Hematopoietic multipotent progenitor cell treated with erythropoietin and hydrocortisone succinate and interleukin-3 and kit ligand, for 15 days (in vitro differentiated cells): Measurements from ENCODE around the gene GMPR2.
A peak's percentile ranks its signal among the peaks of the same experiment; 100 is the strongest.

Experiments
- DNase-seq: peaks from one replicate; pipeline ENCODE4 v3.0.0-alpha.2; 2015; ENCODE audit warnings: low spot score

The GMPR2 gene

GRCh38 chr14:24232645-24233537, at the start of gene GMPR2:
TSS of gene GMPR2 (plus strand) at chr14:24232929. CDS start at chr14:24233254, 325 bp downstream.
- DNase-seq: no peak

DNA sequence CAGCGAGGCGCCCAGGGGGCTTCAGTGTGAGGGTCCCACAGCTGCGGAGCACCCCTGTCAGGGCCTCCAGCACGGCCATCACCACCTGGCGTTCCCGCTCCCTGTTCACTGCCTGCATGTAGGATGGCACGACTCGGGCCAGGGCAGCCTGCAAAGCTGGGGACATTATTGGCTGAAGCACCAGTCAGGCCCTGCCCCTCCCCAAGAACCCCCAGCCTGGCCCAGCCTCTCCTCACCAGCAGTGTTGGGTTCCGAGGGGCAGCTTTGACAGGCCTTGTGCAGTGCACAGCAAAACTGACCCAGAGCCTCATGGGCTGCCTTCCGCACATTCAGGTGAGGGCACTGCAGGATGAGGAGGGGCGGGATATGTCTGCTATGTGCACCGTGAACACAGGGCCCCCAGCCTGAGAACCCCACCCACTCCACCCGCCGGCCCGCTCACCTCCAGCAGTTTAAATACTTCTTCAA, 49.7 kb upstream of the GMPR2 start:
- no peak for DNase-seq

GRCh38 chr14:24184104-24184970, 48.4 kb upstream of the GMPR2 start:
- DNase-seq: no peak

DNA sequence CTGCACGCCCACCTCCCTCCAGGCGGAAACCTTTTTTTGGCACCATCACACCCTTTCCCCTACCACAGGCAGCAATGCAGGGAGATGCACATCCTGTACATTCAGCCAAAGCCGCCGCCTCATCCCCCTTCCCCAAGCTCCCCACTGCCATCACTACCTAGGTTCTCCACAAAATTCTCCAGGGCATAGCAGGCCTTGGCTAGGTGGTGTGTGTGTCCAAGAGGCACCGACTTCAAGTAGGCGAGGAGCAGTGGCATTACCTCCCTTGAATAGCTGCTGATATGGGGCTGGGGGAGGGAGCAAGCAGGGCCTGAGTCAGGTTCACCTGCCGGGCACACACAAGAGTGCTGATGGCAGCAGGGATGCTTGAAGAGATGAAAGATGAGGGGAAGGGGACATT, 47.7 kb upstream of the GMPR2 start:
- DNase-seq: no peak

DNA sequence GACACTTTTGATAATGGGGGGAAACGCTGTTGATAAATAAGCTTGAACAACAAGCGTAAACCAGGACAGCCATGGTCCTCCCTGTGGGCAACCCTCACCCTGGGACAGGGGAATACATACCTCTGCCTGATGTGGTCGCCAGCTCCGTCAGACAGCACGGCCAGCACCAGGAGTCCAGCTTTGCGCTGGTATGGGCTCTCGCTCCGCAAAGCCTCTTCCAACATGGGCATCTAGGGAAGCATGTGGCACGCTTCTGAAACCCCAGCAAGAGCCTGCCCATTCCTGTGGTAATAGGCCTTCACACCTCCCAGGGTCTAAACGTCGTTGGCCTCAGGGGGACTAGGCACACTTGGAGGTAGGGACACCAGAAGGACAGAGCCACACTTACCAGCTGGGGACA, 47.0 kb upstream of the GMPR2 start:
- no peak for DNase-seq

- DNase-seq: no peak
Observed at GRCh38 chr14:24186831-24187538, 45.7 kb upstream of the GMPR2 start.

GRCh38 chr14:24187539-24187915, 45.2 kb upstream of the GMPR2 start:
- no peak for DNase-seq

- DNase-seq: peak; percentile 84
Observed at GRCh38 chr14:24188251-24189058, 44.3 kb upstream of the GMPR2 start, which contains the start of gene IPO4. TSS of gene IPO4 (minus strand) at chr14:24188816. CDS start at chr14:24188787, 29 bp downstream.

DNA sequence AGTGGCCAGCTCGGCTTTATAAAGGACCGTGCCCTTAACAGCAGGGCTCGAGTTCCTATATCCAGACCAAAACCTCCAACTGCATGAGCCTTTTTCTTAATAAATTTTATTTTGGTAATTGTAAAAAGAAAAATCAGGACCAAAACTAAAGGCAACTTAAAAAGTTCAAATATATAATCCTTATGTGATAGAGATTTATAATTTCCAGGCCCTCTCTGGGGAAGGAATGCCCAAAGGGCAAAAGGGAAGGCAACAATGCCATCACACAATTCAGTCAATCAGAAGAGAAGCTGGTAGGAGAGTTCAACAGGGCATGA, 43.7 kb upstream of the GMPR2 start:
- DNase-seq: no peak

DNA sequence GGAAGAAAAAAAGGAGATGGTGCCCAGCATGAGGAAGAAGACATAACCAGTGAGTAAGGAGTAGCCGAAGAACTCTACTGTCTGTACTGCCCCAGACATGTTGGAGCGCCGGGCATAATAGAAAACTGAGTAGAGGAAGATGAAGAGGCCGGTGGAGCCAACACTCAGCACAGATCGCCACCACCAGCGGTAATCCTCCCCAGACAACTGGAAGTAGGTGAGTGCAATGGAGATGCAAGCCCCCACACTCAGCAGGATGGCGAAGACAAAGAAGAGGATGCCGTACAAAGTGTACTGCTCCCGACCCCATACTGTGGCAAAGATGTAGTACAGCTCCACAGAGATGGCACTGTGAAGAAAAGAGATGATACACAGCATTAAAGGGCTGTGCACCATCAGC, 43.3 kb upstream of the GMPR2 start:
- no peak for DNase-seq

- no peak for DNase-seq
Observed at GRCh38 chr14:24190416-24190815, 42.3 kb upstream of the GMPR2 start.

GRCh38 chr14:24192933-24193332, 39.8 kb upstream of the GMPR2 start:
- no peak for DNase-seq

DNA sequence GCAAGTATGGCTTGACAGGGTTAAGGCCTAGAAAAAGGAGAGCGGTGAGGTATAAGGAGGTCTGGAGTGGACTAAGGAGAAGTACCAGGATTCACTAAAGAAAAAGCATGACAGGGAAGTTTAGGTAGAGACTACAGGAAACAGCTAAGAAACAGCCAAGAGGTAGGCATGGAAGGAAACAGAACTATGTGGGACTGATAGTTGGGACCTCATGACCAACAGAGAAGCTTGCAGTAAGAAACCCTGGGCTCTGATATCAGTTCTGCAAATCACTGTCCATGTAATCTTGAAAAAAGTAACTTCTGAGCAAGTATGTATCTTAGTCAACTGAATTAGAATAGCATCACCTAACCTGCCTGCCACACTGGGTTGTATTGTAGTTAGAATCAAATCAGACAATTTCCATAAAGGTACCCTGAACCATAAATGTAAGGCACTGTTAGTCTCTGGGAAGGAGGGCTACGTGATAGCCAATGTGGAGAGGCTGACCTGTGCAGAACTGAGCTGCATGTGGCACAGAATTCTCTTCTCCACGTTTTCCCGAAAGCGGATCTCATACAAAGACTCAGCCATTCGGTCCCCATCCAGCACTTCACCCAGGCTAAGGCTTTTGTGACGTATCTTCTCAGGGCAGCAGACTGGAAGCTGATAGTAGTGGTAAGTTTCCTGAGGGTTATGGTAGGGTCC, 38.4 kb upstream of the GMPR2 start:
- no peak for DNase-seq

DNA sequence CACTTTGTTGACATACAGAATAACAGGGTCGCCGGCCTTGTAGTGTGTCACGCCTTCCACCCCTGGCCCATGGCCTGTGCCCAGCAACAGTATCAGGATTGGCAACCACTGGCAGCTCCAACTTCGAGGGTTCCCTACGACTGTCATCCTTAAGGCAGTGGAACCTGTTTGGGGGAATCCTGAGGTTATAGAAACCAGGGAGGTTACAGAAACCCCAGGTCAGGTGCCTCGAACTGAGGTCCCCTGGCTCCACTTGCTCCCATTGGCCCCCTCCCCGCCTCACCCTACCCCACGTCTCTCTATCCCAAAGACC, 37.9 kb upstream of the GMPR2 start:
- DNase-seq: no peak

- DNase-seq: peak; percentile 84
Observed at GRCh38 chr14:24195186-24196070, 37.3 kb upstream of the GMPR2 start, which contains the start of gene TM9SF1. TSS of gene TM9SF1 (minus strand) at chr14:24195441. CDS start at chr14:24195019, 422 bp downstream.

DNA sequence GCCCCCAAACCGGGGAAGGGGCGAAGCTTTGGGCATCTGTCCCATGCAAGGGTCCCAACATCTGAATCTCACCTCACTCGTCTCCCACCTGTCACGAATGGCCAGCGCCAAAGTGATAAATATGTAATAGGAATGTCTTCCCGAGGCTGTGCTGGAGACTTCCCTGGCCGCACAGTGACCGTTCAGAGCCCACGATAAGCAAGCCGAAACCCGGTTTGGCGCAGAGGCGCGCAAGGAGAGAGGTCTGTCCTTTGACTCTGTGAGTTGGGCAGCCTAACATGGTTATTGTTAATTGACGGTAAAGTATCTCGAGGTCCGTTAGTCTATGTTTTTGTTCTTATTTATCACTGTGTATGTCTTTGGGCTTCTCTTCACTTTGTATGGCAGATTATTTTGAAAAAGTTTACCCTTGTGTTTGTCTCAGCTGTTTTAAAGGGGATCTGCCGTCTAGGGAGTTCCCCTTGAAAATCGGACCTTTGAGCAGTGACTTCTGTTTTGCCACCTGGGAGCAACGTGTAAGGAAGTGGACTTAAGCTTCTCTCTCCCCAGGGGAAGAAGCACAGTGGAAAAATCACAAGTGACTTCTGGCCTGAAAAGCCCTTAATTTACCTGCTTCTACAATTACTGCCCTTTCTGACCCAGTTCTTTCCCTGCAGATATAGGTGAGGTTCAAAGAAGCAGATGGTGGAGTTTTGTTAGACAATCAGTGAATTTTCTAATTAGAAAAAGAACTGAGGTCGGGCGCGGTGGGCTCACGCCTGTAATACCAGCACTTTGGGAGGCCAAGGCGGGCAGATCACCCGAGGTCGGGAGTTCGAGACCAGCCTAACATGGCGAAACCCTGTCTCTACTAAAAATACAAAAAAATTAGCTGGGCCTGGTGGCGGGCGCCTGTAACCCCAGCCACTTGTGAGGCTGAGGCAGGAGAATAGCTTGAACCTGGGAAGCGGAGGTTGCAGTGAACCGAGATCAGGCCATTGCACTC, 36.4 kb upstream of the GMPR2 start:
- peak; percentile 39 for DNase-seq

DNA sequence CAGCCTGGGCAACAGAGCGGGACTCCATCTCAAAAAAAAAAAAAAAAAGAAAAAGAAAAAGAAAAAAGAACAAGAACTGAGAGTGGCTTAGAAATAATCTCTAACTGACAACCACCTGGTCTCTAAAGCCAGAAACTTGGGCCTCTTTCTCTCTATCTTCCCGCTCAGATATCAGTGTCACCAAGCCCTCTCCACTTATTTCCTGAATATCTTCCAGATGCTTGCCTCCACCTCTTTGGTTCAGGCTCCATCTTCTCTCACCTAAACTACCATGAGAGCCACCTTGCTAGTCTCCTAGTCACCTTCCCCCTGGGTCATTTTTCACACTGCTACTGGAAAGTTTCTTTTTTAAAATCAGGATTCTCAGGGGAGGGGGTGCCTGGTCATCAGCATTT, 35.7 kb upstream of the GMPR2 start:
- DNase-seq: no peak

DNA sequence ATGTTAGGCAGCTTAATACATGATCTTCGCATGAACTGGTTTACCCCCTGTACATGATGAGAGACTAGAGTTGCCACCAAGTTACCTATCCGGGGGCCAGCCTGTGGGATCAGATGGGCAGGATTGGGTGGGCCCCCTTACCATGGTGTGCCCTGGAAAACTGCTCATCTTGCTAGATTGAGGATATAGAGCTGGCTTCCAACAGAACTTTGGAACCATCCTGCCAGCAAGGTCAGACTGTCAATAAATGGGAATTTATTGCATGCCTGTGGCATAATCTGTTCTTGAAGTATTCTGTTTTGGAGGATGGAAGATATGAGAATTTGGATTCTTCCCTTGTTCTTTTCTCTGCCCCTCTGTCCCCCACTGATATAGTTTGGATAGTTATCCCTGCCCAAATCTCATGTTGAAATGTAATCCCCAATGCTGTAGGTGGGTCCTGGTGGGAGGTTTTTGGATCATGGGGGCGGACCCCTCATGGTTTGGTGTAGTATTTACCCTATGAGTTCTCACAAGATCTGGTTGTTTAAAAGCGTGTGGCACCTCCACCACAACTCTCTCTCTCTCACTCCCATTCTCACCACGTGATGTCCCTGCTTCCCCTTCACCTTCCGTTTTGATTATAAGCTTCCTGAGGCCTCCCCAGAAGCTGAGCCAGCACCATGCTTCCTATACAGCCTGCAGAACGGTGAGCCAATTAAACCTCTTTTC, 33.8 kb upstream of the GMPR2 start:
- no peak for DNase-seq
